ENCODE measurements around the gene KRT84. TPM values are rescaled to one million over a fixed set of nuclear protein-coding genes. Genes with fewer than 3 reads are reported as not detected.
"Not testable (repeated sequence)": the region's sequence is repeated elsewhere in the genome, so short reads cannot be mapped to it uniquely, and the experiment has no call there.

KRT84 gene
- total RNA-seq, 1 experiment from 2014 or later: not detected

- Mint-ChIP-seq H3K9me3 (ENCODE audit: low read depth, unreplicated experiment) (no peaks in the 10 kb centered on the region), H3K36me3 (ENCODE audit: insufficient read depth, unreplicated experiment) (peaks cover 6% of the 10 kb centered on the region), H3K4me1 (ENCODE audit: low read depth, unreplicated experiment) (peaks cover 28% of the 10 kb centered on the region), H3K27ac (ENCODE audit: unreplicated experiment) (no peak overlapping the region), H3K27me3 (ENCODE audit: unreplicated experiment) (no peaks in the 10 kb centered on the region), H3K4me3 (ENCODE audit: low read depth, unreplicated experiment) (no peak overlapping the region)
- no peak for TF ChIP-seq CTCF (IDR thresholded peaks at IDR 0.05; ENCODE audit: unreplicated experiment)
- intact Hi-C loops (cut with micrococcal nuclease; ENCODE audit: unreplicated experiment): no loop called here
- CTCF ChIA-PET: interaction anchor here (0.8 kb wide), 1 partner anchor 199 kb away, joined by 3 read pairs; no protein-coding TSS in a partner anchor
- DNase-seq: no peak
- BruUV-seq (replicated peaks): no TSS peak
Measured at GRCh38 chr12:52346593-52346992, 38.9 kb downstream of the KRT84 start.

GRCh38 chr12:52345041-52345440 lies 40.4 kb downstream of the KRT84 start:
- H3K36me3 Mint-ChIP-seq (ENCODE audit: insufficient read depth, unreplicated experiment); BruUV-seq (replicated peaks); H3K4me3 Mint-ChIP-seq (ENCODE audit: low read depth, unreplicated experiment); intact Hi-C loops (cut with micrococcal nuclease; ENCODE audit: unreplicated experiment); H3K9me3 Mint-ChIP-seq (ENCODE audit: low read depth, unreplicated experiment); H3K27me3 Mint-ChIP-seq (ENCODE audit: unreplicated experiment); DNase-seq; H3K27ac Mint-ChIP-seq (ENCODE audit: unreplicated experiment): not testable (repeated sequence)
- CTCF ChIA-PET: interaction anchor here (1.0 to 2.3 kb wide), 2 partner anchors 28 to 187 kb away, joined by 3 to 7 read pairs; no protein-coding TSS in a partner anchor
- H3K4me1 Mint-ChIP-seq (ENCODE audit: low read depth, unreplicated experiment): peaks cover 28% of the 10 kb centered on the region

- no peak for TF ChIP-seq CTCF (IDR thresholded peaks at IDR 0.05; ENCODE audit: unreplicated experiment)
- CTCF ChIA-PET: interaction anchor here (2.3 kb wide), 1 partner anchor 29 kb away, joined by 7 read pairs; no protein-coding TSS in a partner anchor
- Mint-ChIP-seq H3K27me3 (ENCODE audit: unreplicated experiment) (peaks cover 7% of the 10 kb centered on the region), H3K36me3 (ENCODE audit: insufficient read depth, unreplicated experiment) (peaks cover 6% of the 10 kb centered on the region), H3K27ac (ENCODE audit: unreplicated experiment) (no peak overlapping the region), H3K9me3 (ENCODE audit: low read depth, unreplicated experiment) (no peaks in the 10 kb centered on the region), H3K4me3 (ENCODE audit: low read depth, unreplicated experiment) (no peak overlapping the region), H3K4me1 (ENCODE audit: low read depth, unreplicated experiment) (peaks cover 28% of the 10 kb centered on the region)
- intact Hi-C loops (cut with micrococcal nuclease; ENCODE audit: unreplicated experiment): no loop called here
- no TSS peak for BruUV-seq (replicated peaks)
- DNase-seq: no peak
Measured at GRCh38 chr12:52344111-52344510, 41.3 kb downstream of the KRT84 start.

- no peak for DNase-seq
- no TSS peak for BruUV-seq (replicated peaks)
- intact Hi-C loops (cut with micrococcal nuclease; ENCODE audit: unreplicated experiment): no loop called here
- Mint-ChIP-seq H3K36me3 (ENCODE audit: insufficient read depth, unreplicated experiment) (peaks cover 6% of the 10 kb centered on the region), H3K4me1 (ENCODE audit: low read depth, unreplicated experiment) (peaks cover 28% of the 10 kb centered on the region), H3K27ac (ENCODE audit: unreplicated experiment) (no peak overlapping the region), H3K9me3 (ENCODE audit: low read depth, unreplicated experiment) (no peaks in the 10 kb centered on the region), H3K4me3 (ENCODE audit: low read depth, unreplicated experiment) (no peak overlapping the region), H3K27me3 (ENCODE audit: unreplicated experiment) (peaks cover 12% of the 10 kb centered on the region)
- CTCF ChIA-PET: no interaction called here
- TF ChIP-seq CTCF (IDR thresholded peaks at IDR 0.05; ENCODE audit: unreplicated experiment): no peak
Measured at GRCh38 chr12:52343550-52343949, 41.9 kb downstream of the KRT84 start.

- no peak overlapping the region for H3K4me3 Mint-ChIP-seq (ENCODE audit: low read depth, unreplicated experiment)
- DNase-seq: no peak
- peaks cover 6% of the 10 kb centered on the region for H3K36me3 Mint-ChIP-seq (ENCODE audit: insufficient read depth, unreplicated experiment)
- CTCF ChIA-PET: no interaction called here
- no TSS peak for BruUV-seq (replicated peaks)
- H3K27me3 Mint-ChIP-seq (ENCODE audit: unreplicated experiment): peaks cover 17% of the 10 kb centered on the region
- intact Hi-C loops (cut with micrococcal nuclease; ENCODE audit: unreplicated experiment): no loop called here
- H3K9me3 Mint-ChIP-seq (ENCODE audit: low read depth, unreplicated experiment): no peaks in the 10 kb centered on the region
- no peak for TF ChIP-seq CTCF (IDR thresholded peaks at IDR 0.05; ENCODE audit: unreplicated experiment)
- peaks cover 28% of the 10 kb centered on the region for H3K4me1 Mint-ChIP-seq (ENCODE audit: low read depth, unreplicated experiment)
- H3K27ac Mint-ChIP-seq (ENCODE audit: unreplicated experiment): no peak overlapping the region
Measured at GRCh38 chr12:52342781-52343490, 42.5 kb downstream of the KRT84 start.
